HG02588 (cell line): ENCODE measurements around the gene RXRB.
A peak's percentile ranks its signal among the peaks of the same experiment; 100 is the strongest.
"Not testable (repeated sequence)": the region's sequence is repeated elsewhere in the genome, so short reads cannot be mapped to it uniquely, and the experiment has no call there.

Experiments used
- ATAC-seq: cut with Tn5 transposase; IDR thresholded peaks from one replicate; pipeline ENCODE4 v1.9.1; 2021; ENCODE audit warnings: mild to moderate bottlenecking, moderate library complexity; ENCODE audit not compliant: unreplicated experiment

The RXRB gene

DNA sequence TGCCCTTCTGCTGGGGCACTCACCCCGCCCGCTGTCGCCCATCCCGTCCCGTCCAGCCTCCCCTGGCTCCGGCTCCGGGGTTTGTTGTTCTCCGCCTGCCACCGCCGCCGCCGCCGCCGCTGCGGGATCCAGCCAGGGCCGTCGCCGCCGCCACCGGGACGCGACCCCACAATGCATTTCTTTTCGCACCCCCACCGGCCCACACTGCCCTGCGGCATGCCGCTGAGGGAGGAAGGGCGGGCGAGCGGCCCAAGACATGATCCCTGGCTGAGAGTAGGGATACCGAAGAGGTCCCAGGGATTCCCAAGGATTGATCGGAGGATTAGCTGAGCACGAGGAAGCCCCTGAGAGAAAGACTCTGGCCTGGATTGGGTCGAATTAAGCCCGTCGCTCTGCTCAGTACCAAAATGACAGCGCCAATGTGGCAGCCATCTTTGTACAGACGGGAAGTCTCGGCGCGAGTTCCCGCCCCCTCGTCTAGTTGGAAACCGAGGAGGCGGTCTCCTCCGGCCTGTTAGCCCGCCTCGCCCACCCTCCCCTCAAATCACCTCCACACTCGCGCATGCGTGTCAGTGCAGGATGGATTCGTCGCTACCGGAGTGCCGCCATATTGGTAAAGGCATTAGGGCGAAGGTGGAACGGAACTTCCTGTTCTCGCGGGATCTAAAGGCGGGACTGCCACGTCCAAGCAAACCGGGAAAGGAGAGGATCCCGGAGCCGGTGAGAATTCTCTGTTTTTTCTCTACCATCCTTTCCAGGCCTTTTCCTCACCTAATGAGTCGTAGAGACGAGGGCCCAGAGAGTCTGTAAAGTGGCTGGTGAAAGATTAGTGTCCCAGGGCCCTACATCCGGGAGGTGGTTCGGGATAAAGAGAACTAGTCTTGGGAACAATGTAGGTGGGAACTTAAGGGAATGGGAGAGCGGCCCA is at the start of gene RXRB, which contains the start of gene SLC39A7:
Gene RXRB (minus strand): TSS at position 447 of the 928 bp plus-strand sequence. CDS start 189 bp downstream, at position 258.
Gene SLC39A7 (plus strand): TSS at position 649 of the 928 bp plus-strand sequence. CDS start 379 bp downstream, outside the sequence.
- peak; percentile 52 for ATAC-seq

DNA sequence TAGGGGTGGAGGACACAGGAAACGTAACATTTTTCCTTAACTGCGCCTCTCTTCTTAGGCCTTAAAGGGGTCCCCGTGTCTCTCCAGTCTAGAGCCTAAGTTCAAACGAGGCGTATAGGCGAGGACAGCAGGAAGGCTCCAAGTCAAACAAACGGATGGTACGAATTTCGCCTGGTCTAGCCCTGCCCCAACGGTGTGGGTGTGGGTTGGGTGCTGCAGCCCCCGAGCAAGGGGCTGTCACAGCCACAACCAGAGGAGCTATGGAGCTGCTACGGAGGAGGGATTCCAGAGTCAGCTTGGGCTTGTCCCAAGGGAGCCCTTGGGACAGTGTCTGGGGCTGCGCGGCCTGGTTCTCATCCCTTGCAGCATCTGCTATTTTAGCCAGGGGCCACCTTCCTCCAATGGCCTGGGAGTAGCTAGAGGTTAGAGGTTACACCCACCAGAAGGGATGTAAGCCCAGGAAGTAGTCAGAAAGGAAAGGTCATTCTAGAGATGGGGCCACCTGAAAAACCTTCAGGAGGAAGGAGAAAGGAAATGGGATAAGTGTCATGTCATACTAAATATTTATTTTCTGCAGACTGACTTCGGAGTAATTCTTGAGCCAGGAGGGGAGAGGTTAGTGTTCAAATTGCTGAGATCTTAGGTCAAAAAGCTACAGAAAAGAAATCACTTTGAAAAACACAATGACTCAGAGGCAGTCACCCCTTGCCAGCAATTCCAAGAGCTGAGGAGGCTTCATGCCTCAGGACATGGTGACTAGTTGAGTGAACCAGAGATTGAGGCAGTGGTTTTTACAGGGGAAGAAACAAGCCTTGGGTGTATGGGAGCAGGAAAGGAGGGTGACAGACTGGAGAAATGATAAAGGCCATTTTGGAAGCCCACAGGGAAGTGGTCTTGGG is 49.5 kb upstream of the RXRB start:
- ATAC-seq = no peak

DNA sequence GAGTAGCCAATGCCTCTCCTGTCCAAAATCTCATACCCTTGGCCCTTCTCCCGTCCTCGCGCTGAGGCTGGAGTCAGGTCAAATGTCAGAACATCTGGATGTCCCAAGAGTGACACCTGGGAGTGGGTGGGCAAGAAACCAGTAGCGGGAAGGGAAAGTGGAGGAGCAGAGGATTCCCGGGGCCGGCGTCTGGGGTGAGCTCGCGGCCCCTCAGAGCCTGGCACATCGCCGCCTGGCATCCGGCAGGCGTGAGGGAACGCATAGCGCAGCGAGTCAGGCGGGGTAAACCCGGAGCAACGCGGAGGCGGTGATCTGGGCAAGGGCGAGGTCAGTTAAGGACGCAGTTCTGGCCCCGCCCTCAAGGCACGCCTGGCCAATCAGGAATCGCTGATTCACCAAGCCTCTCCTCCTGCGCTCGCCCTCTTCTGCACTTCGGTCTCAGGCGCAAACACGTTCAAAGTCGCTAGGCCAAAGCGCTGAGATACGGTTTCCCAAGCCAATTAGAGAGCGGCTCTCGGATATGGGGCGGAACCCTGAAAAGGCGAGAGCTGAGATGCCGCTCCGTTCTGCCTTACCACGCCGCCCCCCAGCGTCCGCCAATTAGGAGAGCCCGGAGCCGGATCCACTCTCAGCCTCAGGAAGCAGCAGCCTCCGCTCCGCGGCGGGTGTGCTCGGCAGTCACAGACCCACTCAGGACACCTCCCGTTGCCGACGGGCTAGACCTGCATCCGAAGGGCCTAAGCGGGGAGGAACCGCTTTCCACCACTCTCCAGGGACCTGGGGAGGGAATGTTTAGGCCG is 48.7 kb upstream of the RXRB start:
- ATAC-seq = peak; percentile 90

DNA sequence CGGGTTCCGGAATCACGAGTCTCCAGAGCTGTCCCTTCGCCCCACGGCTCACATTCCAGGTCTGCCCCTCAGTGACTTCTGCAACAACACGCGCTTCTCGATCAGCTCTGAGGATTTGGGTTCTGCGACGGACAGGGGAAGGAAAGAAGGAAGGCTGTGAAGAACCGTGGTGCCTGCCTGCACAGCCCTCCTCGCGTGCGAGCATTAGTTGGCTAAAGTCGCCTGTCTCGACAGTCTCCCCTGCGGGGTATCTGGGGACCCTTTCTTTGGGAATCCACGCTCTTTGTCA is 48.1 kb upstream of the RXRB start:
- no peak for ATAC-seq

DNA sequence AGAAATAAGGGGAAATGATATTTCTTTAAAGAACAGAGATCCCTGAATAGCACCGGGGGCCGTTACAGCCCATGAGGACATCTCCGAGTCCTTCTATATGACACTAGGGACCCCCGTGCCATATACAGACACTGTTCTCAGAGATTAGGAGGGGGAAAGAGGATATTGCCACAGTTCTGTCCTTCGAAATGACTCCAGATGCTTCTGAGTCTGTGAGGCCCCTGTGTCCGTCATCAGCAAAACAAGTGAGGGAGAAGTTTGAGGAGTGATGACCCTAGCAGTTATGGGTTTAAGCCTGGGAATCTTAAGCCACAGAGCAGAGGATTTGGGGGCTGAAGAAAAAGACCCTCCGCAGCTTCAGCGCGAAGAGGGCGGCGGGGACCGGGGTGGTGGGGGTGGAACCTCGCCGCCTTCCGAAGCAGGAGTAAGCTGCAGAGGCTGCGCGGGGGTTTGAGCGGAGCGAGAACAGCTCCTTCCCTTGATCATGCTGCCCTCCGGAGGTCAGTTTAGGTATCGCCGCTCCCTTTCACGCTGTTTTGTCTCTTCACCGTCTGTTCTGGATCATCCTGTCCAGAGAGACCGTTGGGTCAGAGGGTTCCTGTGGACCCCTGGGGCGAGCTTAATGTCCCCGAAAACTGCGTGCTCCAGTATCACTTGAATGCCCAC is 47.6 kb upstream of the RXRB start:
- no peak for ATAC-seq

DNA sequence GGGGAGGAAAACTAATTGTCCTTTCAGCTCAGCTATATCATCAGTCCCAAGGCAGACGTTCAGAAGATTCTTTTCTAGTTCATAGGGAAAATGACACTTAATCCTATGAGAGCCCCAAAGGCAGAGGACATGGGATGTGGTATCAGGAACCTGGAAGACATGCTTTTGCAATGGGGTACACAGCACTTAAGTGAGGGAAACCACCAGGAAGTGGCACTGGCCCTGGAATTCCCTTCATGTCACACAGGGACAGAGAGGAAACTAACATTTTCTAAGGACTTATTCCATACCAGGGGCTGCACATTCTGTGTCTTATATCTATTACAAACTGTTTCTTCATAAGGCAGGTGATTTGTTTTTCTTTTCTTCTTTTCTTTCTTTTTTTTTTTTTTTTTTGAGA is 43.0 kb upstream of the RXRB start:
- ATAC-seq = no peak

DNA sequence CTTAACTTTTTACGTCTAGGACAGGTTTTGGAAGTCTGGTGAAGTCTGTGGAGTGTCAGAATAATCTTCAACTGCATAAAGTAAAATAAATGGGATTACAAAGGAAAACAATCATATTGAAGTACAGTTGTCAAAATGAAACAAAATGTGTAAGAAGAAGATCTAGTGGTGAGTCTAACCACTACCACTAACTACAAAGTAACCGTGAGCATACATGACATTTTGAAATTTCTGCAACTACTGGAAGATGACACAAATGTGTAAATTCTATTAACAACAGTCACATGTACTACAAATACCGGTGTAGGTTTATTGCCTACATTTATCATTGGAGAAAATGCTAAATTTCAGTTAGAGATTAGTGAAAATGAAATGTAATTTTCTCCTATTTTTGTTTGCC is 41.5 kb upstream of the RXRB start:
- no peak for ATAC-seq

DNA sequence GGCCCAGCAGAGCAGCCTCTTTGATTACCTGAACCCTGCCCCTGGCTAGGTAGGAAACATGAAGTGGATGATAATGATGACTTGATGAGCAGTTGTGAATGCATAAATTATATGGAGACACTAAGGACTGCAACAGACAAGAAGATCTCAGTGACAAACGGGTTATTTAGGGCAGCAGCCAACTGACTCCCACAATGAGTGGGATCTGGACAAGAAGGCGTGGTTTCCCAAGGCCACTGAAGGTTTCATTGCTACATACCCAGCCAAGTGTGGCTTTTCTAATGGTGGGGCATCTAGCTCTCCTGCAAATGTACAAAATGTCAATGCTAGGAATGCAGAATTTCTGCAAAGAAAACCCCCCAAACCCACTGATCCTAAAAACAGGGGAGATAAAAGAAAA is 37.3 kb upstream of the RXRB start:
- no peak for ATAC-seq

DNA sequence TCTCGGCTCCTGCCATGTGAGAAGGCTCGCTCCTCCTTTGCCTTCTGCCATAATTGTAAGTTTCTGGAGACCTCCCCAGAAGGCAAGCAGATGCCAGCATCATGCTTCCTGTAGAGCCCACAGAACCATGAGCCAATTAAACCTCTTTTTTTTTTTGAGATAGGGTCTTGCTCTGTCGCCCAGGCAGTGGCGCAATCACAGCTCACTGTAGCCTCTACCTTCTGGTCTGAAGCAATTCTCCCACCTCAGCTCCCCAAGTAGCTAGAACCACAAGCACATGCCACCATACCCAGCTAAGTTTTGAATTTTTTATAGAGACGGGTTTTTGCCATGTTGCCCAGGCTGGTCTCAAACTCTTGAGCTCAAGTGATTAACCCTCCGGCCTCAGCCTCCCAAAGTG is 36.4 kb upstream of the RXRB start:
- no peak for ATAC-seq

DNA sequence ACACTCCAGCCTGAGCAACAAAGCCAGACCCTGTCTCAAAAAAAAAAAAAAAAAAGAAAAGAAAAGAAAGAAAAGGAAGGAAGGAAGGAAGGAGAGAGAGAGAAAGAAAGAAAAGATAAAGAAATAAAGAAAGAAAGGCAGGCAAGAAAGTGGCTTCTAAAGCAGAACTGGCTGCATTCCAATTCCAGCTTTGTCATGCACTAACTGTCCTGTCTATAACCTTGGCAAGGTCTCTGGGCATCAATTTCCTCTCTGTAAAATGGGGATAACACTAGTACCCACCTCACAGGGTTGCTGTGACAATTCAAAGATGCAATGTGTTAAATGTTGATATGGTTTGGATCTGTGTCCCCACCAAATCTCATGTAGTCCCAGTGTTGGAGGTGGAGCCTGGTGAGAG is 35.9 kb upstream of the RXRB start:
- no peak for ATAC-seq

DNA sequence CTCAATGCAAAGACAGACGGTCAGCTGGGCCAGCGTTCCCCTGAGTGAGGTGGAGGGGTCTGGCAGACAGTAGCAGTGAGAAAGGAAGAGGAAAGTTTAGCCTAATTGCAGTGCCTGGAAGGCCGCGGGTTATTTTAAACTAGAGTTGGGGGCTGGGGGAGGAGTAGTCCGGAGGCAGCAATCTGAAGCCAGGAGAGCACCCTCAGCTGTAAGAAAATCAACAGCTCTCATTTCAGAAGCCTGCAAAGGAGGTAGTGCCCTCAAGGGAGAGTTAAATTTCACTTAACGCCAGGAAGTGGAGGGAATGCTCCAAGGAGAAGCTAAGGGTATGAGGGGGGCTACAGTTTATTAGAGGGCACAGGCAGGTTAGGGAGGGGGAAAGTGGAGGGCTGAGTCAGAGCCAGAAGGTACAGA is 34.8 kb upstream of the RXRB start:
- no peak for ATAC-seq

DNA sequence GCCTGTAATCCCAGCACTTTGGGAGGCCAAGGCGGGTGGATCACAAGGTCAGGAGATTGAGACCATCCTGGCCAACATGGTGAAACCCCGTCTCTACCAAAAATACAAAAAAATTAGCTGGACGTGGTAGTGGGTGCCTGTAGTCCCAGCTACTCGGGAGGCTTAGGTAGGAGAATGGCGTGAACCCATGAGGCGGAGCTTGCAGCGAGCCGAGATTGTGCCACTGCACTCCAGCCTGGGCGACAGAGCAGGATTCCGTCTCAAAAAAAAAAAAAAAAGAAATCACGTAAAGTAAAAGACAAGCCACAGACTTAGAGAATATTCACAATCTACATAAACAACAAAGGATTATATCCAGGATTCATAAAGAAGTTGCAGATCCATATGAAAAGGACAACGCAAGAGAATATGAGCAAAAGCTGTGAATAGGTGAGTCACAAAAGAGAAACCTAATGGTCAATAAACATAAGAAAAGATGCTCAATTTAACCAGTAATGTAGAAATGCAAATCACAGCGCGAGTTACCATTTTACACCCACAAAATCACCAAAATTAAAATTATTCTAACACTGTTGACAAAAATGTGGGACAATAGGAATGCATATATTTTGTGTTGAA is 26.1 kb upstream of the RXRB start:
- not testable (repeated sequence) for ATAC-seq

DNA sequence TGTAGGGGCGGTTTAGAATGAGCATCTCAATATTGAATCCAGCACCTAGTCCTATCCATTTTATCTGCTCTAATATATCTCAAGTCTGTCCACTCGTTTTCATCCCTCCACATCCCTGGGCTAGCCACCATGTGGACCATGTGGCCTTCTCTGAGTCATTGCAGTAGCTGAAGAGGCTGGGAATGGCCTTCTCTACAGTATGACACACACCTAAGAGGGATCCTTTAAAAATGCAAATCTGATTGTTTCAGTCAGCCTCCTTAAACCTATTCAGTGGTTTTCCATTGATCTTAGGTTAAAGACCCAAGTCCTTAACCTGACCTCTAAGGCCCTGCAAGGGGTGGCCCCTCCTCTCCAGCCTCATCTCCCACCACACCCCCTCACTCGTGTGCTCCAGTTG is 17.2 kb upstream of the RXRB start:
- ATAC-seq = no peak

DNA sequence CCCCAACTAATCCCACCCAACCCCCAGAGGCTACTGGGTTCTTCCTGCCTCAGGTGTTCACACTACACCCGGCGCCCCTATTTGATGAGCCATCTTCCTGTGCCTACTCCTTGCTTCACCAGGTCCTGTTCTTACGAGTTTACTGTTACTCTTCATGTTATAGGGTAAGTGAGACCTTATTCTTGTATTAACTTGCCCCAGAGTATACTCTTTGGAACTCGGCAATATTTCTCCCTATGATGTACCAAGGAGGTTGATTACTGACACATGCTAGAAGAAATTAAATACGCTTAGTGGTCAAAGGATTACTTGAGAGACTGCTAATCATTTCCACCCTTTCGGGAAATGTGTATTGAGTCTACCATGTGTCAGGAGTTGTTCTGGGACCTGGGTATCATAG is 16.8 kb upstream of the RXRB start:
- ATAC-seq = no peak

DNA sequence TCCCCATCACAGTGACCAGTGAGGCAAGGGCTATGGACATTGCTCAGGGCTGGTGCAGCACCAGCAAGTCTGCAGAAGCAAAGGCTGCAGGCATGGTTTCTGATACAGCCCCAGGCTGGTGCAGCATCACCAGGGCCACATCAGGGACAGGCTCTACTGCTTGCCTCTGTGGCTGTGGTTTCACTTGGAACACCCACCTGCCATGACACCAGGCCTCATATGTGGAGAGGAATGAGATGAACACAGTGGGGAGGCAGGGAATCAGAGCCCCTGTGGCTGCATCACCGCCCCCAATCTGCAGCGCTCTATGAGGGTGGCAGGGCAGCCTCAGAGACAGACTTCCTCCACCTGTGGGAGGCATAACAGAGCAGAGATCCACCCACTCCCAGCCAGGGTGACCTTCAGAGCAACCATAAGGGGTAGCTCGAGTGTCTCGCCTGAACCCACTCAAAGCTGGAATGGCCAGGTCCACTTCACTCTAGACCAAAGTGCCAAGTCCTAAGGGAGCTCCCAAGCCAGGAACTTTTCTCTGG is 15.7 kb upstream of the RXRB start:
- ATAC-seq = no peak

DNA sequence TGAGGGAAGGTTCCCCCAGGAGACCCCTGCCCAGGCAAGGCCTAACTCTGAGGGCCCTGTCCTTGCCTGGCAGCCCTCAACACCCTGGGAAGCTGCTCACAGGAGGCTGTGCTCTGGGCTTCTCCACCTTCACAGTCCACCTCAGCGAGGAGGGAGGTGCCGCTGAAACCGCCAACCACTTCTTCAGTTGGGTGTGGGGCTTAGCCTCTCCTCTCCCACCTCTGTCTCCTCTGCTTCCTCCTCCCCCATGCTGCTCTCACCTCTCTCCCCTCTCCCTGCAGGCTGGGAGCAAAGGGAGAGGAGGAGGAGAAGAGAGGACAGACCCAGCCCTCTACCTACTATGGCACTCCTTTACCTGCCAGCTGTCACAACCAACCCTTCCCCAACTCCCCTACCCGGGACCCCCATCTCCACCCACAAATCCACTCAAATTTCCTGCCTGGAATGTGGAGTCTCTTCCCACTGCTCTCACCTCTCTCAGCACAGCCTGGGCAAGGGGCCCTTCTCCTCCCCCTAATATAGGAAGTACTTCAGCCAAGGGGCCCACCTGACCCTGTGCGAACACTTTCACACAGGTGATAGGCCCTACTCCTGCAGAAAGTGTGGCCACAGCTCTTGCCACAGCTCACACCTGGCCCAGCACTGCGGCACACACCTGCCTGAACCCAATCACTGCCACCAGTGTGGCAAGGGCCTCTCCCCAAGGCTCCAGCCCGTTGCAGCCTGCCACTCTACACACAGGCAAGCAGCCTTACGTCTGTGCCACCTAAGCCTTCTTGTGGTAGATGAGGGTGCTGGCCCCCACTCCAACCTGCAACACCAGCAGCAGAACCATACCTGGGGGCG is 15.0 kb upstream of the RXRB start:
- ATAC-seq = no peak

DNA sequence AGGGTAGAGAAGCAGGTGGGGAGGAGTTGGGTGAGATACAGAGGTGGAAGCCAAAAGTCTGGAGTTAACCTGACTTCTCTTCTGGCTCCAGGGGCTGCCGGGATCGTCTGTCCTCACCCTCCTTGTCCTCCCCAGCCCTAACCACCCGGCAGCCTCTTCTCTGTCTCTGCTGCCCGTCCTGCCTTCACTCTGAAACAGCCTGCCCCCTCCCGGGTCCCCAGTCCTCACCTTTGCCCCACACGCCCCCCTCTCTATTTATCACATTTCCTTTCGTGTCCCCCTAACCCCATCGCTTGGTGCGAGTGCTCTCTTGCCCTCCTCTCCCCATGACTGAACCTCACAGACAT is 13.5 kb upstream of the RXRB start:
- ATAC-seq = no peak

DNA sequence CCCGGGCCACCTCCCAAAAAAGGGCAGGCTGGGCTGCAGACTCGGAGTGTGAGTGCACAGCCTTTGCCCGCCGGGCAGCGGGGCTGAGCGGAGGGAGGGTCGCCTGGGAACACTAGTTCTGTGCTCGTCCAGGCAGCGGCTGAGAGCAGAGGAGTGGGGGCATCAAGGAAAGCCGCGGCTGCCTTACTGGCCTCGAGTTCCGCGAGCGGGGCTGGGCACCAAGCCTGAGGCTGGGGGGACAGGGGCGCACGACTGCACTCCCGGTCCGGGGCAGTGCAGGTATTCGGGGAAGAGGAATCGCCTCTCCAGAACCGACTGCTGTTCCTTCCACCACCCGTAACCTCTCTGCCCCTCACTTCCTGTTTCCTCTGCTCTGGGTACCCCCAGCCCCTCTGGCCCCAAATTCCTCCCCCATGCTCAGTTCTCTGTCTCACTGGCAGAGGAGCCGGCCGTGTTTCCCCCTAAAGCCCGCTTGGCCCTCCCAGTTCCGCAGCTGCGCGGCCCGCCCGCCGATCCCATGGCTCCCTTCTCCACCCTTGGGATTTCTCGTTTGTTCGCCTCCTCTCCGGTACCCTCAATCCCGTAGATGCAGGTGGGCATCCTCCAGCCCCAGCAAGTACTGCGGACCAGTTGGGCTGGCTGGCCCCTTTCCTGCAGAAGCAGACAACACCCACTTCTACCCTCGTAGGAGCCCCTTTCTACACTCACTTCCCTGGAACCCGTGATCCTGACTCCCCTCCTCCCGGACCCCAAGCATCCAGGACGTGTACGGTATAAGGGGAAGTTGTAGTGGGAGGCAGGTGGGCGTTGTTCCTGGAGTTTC is 12.9 kb upstream of the RXRB start:
- no peak for ATAC-seq
